ENCODE results near the gene SLC25A47.

SLC25A47 gene

DNA sequence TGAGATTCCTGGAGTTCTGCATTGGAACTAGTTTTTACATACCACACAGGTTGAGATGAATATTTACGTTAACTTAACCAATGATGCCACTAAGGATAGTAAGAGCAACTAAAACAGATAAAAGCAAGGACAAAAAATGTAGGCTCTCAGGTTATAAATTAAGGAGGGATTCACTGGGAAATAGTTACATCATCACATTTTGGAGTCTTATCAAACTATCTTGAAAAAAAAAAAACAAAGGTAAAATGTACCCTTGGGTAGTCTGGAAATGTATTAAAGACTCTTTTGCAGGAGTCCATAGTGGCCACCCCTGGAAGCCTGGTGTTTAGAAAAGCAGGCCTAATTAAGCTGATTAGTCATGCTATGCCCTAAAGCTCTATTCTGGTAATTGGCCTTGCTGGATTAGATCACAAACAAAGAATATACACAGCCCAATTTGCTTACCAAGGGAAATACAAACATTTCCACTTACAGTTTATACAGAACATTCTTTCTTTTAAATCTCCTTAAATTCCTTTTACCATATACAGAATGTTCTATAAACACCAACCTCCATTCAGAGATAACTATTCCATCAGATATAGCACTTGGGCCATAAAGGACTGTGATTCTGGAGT lies 39.3 kb downstream of the SLC25A47 start:
- TF ChIP-seq, protein P1, sequence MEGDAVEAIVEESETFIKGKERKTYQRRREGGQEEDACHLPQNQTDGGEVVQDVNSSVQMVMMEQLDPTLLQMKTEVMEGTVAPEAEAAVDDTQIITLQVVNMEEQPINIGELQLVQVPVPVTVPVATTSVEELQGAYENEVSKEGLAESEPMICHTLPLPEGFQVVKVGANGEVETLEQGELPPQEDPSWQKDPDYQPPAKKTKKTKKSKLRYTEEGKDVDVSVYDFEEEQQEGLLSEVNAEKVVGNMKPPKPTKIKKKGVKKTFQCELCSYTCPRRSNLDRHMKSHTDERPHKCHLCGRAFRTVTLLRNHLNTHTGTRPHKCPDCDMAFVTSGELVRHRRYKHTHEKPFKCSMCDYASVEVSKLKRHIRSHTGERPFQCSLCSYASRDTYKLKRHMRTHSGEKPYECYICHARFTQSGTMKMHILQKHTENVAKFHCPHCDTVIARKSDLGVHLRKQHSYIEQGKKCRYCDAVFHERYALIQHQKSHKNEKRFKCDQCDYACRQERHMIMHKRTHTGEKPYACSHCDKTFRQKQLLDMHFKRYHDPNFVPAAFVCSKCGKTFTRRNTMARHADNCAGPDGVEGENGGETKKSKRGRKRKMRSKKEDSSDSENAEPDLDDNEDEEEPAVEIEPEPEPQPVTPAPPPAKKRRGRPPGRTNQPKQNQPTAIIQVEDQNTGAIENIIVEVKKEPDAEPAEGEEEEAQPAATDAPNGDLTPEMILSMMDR (IDR thresholded peaks at IDR 0.05) = no peak
- Histone ChIP-seq H3K27me3 (no peaks in the 10 kb centered on the region), H3K4me3 (ENCODE audit: low read depth in 1 of 2, low read length in 1 of 2) (no peak overlapping the region), H3K4me1 (ENCODE audit: control insufficient read depth in 1 of 2, insufficient read depth in 1 of 2, low read depth in 1 of 2, low read length in 1 of 2) (peaks cover 4 to 10% of the 10 kb centered on the region in 2 experiments), H3K9me3 (no peaks in the 10 kb centered on the region), H3K36me3 (peaks cover 75% of the 10 kb centered on the region), H3K27ac (no peak overlapping the region)

- Histone ChIP-seq H3K9me3 (no peaks in the 10 kb centered on the region), H3K4me1 (ENCODE audit: control insufficient read depth in 1 of 2, insufficient read depth in 1 of 2, low read depth in 1 of 2, low read length in 1 of 2) (peaks cover 4 to 10% of the 10 kb centered on the region in 2 experiments), H3K27ac (no peak overlapping the region), H3K27me3 (no peaks in the 10 kb centered on the region), H3K4me3 (ENCODE audit: low read depth in 1 of 2, low read length in 1 of 2) (no peak overlapping the region), H3K36me3 (peaks cover 74% of the 10 kb centered on the region)
- TF ChIP-seq, protein P1 (IDR thresholded peaks at IDR 0.05) = no peak
Measured at GRCh38 chr14:100363053-100363452, 39.9 kb downstream of the SLC25A47 start.

GRCh38 chr14:100364403-100364802 lies 41.3 kb downstream of the SLC25A47 start:
- Histone ChIP-seq H3K36me3 (peaks cover 78% of the 10 kb centered on the region), H3K4me3 (ENCODE audit: low read depth in 1 of 2, low read length in 1 of 2) (no peak overlapping the region), H3K4me1 (ENCODE audit: control insufficient read depth in 1 of 2, insufficient read depth in 1 of 2, low read depth in 1 of 2, low read length in 1 of 2) (peaks cover 4 to 12% of the 10 kb centered on the region in 2 experiments), H3K27ac (peak overlapping the region; percentile 68), H3K27me3 (no peaks in the 10 kb centered on the region), H3K9me3 (no peaks in the 10 kb centered on the region)
- TF ChIP-seq, protein P1 (IDR thresholded peaks at IDR 0.05) = no peak

DNA sequence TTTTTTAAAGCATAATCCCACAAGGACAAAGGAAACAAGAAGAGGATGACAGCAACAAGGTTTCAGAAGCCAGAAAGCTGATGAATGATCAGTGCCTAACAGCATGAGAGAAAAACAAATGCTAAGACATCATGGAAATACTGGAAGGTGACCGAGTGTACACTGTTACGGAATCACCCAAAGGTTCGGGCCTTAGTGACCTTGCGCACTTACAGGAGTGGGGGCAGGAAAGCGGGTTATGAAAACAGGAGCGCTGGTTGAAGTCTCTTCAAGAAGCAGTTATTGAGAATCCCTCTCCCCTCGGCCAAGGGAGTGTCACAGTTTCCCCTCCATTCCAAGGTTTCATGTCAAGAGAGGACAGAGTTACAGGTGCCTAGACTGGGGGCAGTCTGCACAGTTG lies 42.6 kb downstream of the SLC25A47 start:
- TF ChIP-seq, protein P1 (IDR thresholded peaks at IDR 0.05) = no peak
- Histone ChIP-seq H3K4me3 (ENCODE audit: low read depth in 1 of 2, low read length in 1 of 2) (no peak overlapping the region), H3K4me1 (ENCODE audit: control insufficient read depth in 1 of 2, insufficient read depth in 1 of 2, low read depth in 1 of 2, low read length in 1 of 2) (peaks cover 16 to 24% of the 10 kb centered on the region in 2 experiments), H3K36me3 (peaks cover 65% of the 10 kb centered on the region), H3K27ac (no peak overlapping the region), H3K9me3 (no peaks in the 10 kb centered on the region), H3K27me3 (no peaks in the 10 kb centered on the region)

GRCh38 chr14:100369019-100369418 lies 45.9 kb downstream of the SLC25A47 start:
- Histone ChIP-seq H3K36me3 (peaks cover 34% of the 10 kb centered on the region), H3K4me1 (ENCODE audit: control insufficient read depth in 1 of 2, insufficient read depth in 1 of 2, low read depth in 1 of 2, low read length in 1 of 2) (peaks cover 42 to 51% of the 10 kb centered on the region in 2 experiments), H3K27me3 (no peaks in the 10 kb centered on the region), H3K27ac (peak overlapping the region; percentile 58), H3K9me3 (no peaks in the 10 kb centered on the region), H3K4me3 (ENCODE audit: low read depth in 1 of 2, low read length in 1 of 2) (no peak overlapping the region)
- TF ChIP-seq, protein P1 (IDR thresholded peaks at IDR 0.05) = no peak
